Activated T-cell treated with anti-CD3 and anti-CD28 coated beads, Interleukin-2, amount 50 U/mL, for 1 hour (primary cell): Measurements from ENCODE around the gene MPRIP.

ENCODE experiments used
- DNase-seq: peaks from one replicate; pipeline ENCODE4 v3.0.0-alpha.2; 2020

Gene MPRIP

DNA sequence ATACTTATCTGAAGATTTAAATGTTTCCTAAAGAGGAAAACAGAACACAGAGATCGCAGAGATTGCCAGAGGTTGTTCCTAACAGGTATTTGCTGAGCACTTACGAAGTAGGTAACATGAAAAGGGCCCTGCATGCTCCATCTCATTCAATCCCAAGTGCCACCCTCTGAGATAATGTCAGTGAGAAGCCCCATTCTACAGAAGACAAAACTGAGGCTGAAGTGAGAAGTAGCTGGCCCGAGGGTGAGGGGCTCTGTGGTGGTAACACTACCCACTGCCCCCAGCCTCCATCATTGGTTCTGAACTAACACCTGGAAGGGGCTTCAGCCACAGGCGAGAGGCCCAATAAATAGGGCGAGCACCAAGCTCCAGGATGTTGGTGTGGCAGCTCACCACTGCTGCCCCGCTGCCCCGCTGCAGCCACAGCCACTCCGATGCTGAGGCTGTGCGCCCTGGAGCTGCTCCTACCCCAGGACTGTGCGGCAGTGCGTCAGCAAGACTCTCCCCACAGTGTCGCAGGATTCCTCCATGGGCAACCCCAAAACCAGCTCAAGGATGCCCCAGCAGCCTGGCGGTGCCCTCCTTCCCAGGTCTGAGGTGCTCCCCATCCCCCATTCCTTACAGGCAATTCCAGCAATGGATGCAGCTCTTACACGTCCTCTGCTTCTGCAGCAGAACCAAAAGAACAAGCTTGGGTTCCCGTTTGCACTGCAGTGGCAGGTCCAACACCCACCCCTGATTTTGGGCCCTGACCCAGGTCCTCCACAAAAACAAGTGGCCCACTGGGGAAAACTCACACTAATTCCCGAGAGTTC is 184.4 kb downstream of the MPRIP start:
- DNase-seq = no peak

DNA sequence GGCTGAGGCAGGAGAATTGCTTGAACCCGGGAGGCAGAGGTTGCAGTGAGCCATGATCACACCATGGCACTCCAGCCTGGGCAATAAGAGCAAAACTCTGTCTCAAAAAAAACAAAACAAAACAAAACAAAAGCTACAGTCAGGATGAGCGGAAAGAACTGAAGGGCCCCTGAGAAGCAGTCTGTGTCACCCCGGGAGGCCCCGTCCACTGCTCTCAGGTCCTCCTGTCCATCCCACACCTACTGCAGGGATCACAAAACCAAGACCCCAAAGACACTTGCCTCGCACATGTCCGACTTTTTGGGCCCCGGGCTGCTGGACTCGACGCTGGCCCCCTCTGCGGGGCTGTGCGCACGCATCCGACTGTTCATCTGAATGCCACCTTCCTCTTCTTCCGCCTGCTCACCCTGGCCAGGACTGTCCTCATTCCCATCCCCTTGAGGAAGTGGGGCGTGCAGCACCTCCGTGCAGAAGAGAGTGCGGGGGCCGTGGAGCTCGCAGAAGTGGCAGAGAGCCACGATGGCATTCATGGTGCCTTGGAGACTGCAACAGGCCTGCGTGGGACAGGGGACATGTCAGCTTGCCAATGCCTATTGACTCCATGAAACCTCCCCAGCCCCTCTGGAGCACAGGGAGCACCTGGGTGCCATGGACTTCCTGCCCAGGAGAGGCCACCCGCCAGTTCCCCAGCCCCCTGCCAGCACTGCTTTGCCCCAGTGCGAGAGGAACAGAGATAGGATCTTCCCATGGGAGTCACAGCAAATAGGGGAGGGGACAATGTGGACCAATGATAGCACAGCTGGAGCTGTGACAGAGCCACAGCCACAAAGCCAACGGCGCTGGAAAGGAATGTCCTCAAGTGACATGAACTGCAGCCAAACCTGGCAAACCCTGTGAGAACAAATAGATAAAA is 185.6 kb downstream of the MPRIP start:
- DNase-seq = no peak

DNA sequence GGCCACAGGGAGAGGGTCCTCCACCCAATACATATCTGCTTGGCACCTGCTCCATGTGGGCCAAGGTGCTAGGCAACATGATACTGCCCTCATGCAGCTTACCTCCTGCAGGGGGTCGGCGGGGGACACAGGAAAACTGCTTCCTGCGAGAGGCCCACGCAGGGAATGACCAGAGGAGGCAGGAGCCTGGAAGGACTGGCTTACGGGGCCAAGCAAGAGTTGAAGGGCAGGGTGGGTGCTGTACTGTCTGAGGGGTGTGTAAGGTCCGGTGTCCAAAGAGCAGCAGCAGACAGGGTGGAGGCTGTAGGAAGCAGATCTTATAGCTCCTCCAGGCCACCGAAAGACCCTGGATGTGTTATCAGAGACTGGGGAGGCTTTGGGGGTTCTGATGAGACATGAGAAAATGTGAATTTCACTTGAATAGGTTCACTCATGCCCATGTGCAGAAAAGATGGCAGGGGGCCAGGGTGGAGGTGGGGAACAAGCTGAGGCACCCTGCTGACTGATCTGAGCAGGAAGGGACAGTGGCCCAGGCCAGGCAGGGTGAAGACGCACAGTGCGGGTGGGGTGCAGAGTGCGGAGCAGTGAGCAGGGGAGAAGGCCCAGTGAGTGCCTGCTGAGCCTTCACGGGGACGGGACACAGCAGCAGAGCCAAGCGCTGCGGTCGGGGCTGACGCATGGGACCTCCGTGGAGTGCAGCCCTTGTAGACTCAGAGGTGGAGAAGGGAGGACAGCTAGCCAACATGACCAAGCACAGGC is 186.4 kb downstream of the MPRIP start:
- DNase-seq = no peak

DNA sequence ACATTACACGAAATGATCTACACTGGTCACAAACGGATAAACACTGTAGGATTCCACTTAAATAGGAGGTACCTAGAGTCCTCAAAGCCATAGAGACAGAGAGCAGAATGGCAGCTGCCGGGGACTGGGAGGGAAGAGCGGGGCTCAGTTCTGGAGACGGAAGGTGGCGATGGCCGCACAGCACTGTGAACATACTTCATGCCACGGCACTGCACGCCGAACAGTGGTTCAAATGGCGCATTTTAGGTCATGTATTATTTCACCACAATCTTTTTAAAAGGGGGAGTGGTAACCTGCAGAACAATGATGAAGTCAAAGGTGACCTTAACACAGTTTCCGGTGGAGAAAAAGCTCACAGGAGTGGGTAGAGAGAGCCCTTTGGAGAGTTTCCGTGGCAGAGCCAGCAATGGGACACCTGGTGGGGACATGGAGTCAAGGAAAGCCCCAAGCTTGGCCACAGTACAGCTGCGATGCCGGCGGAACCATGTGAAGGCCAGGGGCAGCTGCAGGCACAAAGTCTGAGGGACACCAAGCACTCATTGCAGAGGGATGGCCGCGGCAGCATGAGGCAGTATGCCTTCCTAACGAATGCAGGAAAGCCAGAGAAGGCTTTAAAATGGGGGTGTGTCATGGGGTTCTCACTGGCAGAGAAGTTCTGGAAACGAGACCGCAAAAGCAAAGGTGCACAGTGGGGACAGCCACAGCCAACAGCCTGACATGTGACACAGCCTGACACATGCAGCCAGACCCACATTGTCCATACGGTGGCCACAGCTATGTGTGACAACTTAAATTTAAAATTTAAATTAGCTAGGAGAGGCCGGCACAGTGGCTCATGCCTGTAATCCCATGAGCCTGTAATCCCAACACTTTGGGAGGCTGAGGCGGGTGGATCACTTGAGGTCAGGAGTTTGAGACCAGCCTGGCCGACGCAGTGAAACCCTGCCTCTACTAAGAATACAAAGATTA is 187.4 kb downstream of the MPRIP start:
- no peak for DNase-seq

DNA sequence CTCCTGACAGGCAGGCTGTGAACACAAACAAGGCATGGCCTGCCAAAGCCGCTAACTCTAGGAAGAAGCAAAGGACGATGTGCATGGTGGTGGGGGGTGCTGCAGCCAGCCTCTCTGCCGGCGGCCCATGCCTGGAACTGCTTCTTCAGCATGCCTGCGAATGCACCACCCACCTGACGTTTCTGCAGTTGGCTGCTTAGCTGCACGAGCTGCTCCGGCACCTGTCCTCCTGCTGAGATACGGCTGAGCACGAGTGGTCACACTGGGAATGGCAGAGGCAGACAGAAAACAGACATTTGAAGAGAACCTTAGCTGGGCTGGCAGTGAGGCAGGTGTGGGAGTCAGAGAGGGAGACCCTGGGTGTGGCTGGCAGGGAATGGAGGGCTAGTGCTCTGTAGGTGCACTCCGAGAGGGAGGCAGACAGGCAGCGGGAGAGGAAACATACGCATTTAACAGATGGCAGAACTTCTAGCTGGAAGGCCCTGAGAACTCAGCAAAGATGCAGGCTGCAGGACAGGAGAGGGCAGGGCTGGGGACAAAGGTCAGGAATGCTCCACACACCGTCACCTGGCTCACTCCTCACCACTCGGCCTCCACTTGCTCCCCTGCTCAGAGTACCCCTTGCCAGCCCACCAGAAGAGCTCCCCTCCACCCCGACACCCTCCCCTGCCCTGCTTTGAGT is 189.5 kb downstream of the MPRIP start:
- DNase-seq = no peak

DNA sequence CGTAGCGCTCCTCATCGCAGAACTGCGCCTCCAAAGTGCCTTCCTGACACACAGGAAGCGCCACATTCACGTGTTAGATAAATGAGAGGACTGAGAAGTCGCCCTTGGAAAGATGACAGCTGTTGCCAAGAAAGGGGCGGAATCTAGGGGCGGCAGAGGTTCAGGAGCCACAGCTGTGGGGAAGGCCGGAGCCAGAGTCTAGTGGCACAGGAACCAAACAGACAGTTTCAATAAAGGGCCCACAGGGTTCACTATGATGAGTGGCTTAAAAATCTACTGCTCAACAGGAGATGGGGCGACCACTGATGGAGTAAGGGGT is 190.0 kb downstream of the MPRIP start:
- no peak for DNase-seq

DNA sequence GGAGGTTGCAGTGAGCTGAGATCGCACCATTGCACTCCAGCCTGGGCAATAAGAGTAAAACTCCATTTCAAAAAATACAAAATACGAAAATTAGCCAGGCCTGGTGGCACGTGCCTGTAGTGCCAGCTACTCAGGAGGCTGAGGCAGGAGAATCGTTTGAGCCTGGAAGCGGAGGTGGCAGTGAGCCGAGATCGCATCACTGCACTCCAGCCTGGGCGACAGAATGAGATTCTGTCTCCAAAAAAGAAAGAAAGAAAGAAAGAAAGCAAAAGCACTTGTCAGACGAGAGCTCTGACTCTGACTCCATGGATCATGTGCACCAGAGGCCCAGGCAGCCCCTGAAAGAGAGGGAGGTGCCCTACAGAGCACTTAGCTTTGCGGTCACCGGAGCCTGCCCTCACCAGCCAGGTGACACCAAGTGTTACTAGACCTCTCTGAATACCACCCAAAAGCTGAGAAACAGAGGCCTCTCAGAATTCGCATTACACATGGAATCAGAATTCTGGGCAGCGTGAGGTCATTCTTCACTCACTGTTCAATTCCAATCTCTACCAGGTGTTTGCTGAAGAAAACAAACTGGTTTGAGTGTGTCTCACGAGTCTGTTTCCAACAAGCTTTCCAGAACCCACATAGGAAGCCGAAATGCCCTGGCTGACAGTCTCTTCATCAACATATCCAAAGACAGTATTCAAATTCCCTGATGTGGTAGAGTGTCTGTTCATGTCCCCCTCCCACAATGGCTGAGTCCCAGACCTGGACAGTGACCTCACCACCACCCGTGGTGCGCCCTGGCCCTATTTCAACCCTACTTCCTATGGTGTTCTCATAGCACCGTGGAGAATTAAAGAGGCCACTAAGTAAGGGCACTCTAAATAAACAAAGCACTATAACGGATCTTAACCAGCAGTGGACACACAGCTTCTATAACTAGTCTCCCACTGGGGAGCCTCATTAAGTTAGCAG is 193.2 kb downstream of the MPRIP start:
- DNase-seq = no peak

DNA sequence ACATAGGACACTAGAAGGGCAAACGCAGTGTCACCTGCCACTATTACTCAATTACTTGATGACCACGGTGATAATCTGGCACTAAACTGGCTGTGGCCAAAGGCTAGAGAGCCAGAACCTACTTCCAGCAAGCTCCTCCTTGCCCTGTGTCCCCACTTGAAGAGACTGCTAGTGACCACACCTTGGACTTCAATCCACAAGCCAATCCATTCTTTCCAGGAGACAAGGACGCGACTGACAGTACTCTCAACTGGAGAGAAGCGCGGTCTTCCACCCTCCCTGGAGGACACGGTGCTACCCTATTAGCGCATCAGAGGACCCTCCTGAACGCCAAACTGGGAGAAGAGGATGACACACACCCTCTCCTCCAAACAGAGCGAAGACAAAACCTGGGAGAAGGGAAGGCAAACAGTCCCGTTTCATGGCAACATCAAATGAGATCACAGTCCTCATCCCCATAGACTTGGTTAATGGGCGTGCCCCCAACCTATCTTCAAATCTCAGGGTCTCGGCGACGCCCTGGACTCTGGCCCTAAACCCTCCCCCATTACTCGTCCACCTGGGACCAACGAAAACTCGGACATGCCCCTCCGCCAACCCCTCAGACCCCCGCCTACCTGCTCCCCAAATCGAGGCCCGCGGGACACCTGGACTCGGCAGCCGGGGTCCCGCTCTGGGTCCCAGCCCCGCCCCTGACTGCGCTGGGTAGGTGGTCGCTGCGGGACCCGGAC is 194.2 kb downstream of the MPRIP start:
- DNase-seq = peak; percentile 24

DNA sequence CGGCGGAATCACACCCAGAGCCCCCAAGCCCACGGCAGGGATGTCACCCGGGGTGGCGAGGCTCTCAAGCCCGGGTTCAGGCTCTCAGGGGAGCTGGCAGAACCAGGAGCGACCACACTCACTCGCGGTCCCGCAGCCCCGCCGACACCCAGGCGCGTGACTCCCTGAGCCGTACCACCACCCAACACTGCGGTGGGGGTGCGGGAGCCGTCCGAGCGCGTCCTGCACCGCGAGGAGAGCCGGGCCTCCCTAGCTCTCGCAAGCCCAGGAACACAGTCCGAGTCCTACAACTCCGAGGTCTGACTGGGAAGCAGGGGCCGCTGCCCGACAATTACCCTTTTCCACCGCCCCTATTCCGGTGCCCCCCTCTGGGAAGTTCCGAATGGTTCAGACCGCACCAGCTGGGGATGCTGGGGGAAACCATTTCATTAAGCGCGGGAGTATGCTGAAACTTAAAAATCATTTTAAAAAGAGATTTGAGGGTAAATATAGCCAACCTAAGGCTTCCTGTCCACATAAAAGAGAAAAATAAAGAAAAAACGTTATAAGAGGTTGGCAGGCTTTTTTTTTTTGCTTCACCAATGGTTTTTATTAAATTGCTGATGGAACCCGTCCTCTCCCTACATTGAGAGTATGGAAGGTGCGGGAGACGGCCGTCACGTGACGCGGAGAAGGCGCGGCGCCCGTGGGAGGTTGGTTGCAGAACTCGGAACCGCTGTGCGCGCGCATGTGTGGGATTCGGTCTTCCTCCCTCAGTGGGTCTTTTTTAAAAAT is 195.0 kb downstream of the MPRIP start, which contains the start of gene FLCN:
FLCN (minus strand) TSS at position 143 of the 774 bp plus-strand sequence. CDS start 9,031 bp downstream, outside the sequence.
- peak; percentile 91 for DNase-seq

DNA sequence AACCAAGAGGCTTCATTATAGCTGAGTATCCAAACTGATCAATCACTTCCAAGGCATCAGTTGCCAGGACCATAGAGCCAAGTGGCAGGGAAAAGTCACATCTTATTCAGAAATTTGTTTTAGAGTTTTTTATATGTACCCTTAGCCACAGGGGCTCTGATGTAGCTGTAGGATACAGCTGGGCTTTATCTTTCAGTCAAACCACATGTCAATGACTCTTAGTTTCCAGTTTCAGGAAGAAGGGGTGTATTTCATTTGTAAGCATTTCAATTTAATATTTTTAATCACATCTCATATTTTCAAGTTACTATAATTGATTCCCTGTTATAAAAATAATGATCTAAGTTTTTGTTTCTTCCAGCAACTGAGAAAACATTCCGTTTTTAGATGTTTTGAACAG is 197.6 kb downstream of the MPRIP start:
- DNase-seq = no peak

DNA sequence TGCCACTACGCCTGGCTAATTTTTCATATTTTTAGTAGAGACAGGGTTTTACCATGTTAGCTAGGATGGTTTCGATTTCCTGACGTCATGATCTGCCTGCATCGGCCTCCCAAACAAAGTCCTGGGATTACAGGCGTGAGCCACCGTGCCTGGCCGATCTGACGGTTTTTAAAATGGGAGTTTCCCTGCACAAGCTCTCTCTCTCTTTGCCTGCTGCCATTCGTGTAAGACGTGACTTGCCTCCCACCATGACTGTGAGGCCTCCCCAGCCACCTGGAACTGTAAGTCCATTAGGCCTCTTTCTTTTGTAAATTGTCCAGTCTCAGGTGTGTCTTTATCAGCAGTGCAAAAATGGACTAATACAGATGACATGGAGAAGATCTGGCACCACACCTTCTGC is 199.4 kb downstream of the MPRIP start:
- DNase-seq = no peak

DNA sequence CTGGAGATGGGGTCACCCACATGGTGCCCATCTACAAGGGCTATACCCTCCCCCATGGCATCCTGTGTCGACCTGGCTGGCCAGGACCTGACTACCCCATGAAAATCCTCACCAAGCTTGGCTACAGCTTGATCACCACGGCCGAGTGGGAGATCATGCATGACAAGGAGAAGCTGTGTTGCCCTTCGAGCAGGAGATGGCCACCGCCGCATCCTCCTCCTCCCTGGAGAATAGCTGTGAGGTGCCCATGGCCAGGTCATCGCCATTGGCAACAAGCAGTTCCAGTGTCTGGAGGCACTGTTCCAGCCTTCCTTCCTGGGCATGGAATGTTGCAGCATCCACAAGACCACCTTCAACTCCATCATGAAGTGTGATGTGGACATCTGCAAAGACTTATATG is 200.0 kb downstream of the MPRIP start:
- DNase-seq = no peak
